Measurements from ENCODE around the gene ADGRL3.

- TF ChIP-seq CTCF (conservative IDR thresholded peaks at IDR 0.05) (no peak), ZFX (IDR thresholded peaks at IDR 0.05) (no peak)
Observed at GRCh38 chr4:61210186-61210939, 10.2 kb downstream of the ADGRL3 start.
